NCI-H2107 treated with DMSO at 0.1 percent for 48 hours (cell line): ENCODE measurements around the gene AMOTL2.

Experiments
- DNase-seq: peaks from one replicate; lab custom pipeline; 2025; ENCODE audit not compliant: unreplicated experiment; lab: John Stamatoyannopoulos, UW

Gene AMOTL2

GRCh38 chr3:134336587-134336986 lies 37.7 kb downstream of the AMOTL2 start:
- DNase-seq: peak; percentile 64

GRCh38 chr3:134334901-134335280 lies 39.4 kb downstream of the AMOTL2 start:
- DNase-seq: no peak

GRCh38 chr3:134334231-134334900 lies 39.9 kb downstream of the AMOTL2 start:
- DNase-seq: no peak

- DNase-seq: no peak
Measured at GRCh38 chr3:134333522-134334181, 40.6 kb downstream of the AMOTL2 start.

GRCh38 chr3:134332344-134332743 lies 41.9 kb downstream of the AMOTL2 start:
- no peak for DNase-seq

- no peak for DNase-seq
Measured at GRCh38 chr3:134331811-134332199, 42.4 kb downstream of the AMOTL2 start.

GRCh38 chr3:134330883-134331810 lies 43.1 kb downstream of the AMOTL2 start:
- no peak for DNase-seq

GRCh38 chr3:134328846-134329245 lies 45.4 kb downstream of the AMOTL2 start:
- DNase-seq: no peak

GRCh38 chr3:134328147-134328591 lies 46.1 kb downstream of the AMOTL2 start:
- no peak for DNase-seq

- no peak for DNase-seq
Measured at GRCh38 chr3:134327594-134327975, 46.7 kb downstream of the AMOTL2 start.

GRCh38 chr3:134326760-134327593 lies 47.3 kb downstream of the AMOTL2 start:
- DNase-seq: no peak

GRCh38 chr3:134326126-134326525 lies 48.1 kb downstream of the AMOTL2 start:
- DNase-seq: no peak

- no peak for DNase-seq
Measured at GRCh38 chr3:134325706-134326105, 48.5 kb downstream of the AMOTL2 start.

GRCh38 chr3:134325061-134325705 lies 49.1 kb downstream of the AMOTL2 start:
- no peak for DNase-seq

GRCh38 chr3:134323966-134324962 lies 50.0 kb downstream of the AMOTL2 start:
- no peak for DNase-seq

GRCh38 chr3:134322286-134322685 lies 52.0 kb downstream of the AMOTL2 start:
- DNase-seq: no peak

- no peak for DNase-seq
Measured at GRCh38 chr3:134320749-134321148, 53.5 kb downstream of the AMOTL2 start.

GRCh38 chr3:134319931-134320330 lies 54.3 kb downstream of the AMOTL2 start:
- DNase-seq: no peak

GRCh38 chr3:134318166-134318565 lies 56.1 kb downstream of the AMOTL2 start:
- DNase-seq: no peak
